DMS153 treated with DMSO at 0.1 percent for 48 hours (cell line): ENCODE measurements around the gene CEP131.

Experiments used
- DNase-seq: peaks from one replicate; lab custom pipeline; 2025; ENCODE audit not compliant: unreplicated experiment; lab: John Stamatoyannopoulos, UW

CEP131 gene

DNA sequence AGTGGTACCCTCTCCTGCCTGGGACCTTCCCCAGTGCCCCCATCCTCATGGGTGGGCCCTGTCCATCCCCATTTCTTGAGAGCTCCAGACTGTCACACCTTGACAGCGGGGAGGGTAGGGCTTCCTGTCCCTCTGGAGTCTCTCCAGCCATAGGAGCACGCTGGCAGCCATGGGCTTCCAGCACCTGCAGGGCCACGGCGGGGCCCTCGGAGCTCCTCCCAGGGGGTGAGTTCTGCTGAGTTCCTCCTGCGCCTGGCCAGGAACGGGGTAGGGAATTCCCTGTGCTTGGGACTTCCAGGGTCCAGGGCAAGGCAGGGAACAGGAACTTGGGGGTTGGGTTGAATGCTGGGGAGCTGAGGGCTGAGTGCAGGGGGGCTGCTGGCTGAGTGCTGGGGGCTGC, 33.7 kb downstream of the CEP131 start:
- DNase-seq, result no peak

DNA sequence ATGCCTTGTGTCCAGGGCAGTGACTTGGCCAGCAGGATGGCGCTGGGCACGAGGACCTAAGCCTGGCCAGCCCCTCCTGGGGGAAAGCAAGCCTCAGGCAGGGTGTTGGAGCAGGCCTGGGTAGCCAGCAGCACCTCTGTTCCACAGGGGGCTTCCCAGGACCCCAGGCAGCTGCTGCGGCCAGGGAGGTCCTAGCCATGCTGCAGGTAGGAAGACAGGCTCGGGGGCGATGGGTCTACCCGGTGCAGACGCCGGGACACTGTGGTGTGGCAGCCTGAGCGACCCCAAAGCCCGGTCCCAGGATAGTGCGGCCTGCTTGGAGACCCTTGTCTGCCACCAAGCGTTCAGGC, 34.3 kb downstream of the CEP131 start:
- no peak for DNase-seq

DNA sequence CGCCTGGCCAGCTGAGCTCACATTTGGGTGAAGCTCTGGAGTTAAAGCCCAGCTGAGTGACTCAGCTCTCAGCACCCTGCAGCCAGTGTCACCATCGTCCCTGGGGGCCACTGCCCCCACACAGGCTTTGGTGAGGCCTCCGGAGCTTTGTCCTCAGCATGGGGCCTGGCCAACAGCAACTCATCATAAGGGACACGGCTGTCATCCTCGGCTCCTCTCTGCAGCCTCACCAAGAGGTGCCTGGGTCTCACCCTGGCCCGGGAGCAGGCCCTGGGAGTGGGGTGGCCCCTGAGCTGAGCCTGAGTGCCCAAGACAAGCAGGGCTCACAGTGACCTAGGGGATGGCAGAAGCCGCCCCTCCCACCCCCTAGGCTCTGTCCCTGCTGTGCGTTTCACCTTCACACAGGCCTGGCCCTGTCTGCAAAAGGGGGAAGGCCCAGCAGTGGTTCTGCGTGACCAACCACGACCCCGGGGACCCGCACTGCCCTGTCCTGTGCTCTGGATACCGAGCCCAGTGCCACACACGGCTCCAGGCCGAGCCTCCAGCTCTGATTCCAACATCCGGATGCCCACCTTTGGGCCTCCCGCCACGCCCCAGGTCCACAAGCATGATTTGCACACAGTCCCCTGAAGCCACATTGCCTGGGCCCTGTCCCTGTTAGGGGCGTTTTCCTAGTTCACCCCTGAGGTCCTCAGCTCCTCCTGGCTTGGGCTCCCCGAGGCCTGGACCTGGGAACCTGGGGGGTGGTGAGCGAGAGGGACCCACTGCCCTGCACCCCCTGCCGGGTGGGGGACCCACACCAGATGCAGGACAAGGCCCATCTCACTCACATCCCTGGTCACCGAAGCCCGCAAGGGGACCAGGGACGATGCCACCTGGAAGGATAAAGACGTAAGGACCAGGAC, 34.9 kb downstream of the CEP131 start:
- no peak for DNase-seq

DNA sequence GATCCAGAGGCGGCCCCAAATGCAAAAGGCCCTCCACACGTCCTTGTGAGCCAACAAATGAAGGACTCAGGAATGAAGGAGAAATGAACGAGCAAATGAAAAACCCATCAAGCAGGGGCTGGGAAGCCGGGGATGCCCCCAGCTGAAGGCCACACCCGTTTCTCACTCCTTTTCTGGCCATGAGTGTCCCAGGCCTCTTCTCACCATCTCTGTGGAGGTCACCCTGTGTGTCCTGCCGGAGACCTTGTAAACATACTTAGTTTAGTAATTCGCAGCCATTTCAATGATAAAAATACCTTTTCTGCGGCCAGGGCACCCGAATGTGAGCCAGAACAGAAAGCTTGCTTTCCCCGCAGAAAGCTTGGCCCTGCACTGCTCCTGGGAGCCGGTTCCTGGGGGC, 35.6 kb downstream of the CEP131 start:
- no peak for DNase-seq

DNA sequence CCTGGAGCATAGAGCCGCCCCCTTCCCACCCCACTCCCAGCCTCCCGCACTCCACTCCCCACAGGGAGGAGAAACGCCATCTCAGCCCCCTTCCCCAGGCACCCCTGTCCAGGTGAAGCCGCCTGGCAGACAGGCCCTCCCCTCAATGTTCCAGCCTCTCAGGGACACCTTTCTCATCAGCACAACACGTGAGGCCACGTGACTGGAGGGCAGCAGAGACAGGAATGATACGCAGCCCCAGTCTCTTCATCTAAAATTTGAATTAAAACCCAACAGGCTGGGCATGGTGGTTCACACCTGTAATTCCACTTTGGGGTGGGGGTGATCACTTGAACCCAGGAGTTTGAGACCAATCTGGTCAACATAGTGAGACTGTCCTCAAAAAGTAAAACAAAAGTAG, 36.6 kb downstream of the CEP131 start:
- DNase-seq, result no peak

DNA sequence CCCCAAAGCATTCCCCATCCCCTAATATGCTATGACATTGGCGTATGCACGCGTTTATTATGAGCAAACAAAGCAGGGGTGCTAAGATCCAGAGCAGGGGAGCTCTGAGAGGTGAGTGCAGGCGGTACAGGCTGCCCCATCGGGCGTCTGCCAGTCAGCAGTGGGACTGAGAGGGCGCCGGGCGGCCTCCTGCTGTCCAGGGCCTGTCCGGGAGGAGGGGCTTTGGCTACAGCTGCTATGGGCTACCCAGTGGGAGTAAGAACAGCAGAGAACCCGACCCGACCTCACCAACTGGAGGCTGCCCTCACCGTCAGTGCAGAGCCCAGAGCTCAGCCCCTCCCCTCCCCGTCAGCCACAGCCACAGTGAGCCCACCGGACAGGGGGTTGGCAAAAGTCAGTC, 38.2 kb downstream of the CEP131 start:
- DNase-seq, result no peak

DNA sequence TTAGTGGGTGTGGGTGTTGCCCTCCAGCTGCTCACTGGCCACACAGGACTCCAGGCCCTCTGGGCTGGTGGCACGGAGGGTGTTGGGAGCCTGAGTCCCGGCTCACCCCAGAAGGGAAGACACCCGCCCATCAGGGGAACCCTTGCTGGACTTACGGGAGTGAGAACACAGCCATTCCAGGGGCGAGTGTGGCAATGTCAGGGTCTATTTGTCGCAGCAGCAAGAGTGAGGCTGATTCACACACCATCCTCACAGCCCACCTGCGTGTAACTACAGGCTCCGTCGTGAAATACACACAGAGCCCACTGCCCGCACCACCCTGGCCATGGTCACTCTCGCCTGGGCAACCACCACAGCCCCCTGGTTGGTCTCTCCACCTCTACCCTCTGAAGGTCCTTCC, 39.0 kb downstream of the CEP131 start:
- DNase-seq, result no peak

DNA sequence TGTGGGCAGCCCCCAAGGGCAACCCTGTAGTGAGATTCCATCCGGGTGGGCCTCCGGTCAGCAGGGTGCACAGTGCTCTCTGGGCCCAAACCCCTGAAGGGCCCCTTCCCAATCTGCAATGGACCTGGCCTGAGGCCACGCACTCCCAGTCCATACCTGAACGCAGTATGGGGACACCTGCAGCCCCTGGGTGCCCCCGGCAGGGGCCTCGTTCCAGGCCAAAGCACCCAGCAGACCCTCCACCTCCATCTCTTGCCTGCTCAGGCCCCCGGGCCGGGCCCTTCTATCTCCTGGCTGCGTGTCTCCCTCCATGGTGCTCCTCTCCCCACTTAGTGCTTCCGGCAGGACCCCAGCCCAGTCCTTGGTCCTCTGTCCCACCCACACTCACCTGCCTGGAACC, 39.4 kb downstream of the CEP131 start:
- no peak for DNase-seq

DNA sequence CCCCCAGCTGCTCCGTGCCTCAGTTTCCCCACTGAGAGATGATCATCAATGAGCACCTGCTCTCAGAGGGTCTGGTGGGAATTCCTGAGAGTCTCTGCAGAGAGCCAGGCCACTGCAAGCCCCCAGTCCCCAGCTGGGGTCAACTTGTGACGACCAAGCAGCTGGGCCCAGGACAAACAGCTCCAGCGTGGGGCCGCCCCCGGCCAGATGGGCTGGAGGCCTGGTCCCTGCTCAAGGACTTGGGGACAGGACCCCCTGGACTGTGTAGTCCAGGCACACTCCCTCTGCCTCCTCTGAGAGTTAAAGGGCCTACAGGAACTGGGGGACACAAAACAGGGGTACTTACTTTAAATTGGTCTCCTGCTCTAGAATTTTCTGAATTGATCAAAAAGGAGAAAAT, 40.2 kb downstream of the CEP131 start:
- no peak for DNase-seq

DNA sequence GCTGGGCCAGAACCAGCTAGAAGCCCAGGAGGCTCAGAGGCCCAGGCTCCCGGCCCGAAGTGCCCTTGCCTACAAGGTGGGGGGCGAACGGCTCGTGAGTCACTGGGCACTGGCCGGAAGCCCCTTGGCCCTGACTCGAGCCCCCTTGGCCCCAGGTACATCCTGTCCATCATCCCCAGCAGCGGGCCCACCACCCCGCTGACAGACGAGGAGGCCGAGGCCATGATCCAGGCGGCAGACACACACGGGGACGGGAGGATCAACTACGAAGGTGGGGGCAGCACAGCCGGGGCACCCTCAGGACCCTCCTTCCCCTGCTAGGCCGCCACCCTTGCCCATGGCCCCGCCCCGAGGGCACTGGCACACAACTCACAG, 41.0 kb downstream of the CEP131 start:
- no peak for DNase-seq

DNA sequence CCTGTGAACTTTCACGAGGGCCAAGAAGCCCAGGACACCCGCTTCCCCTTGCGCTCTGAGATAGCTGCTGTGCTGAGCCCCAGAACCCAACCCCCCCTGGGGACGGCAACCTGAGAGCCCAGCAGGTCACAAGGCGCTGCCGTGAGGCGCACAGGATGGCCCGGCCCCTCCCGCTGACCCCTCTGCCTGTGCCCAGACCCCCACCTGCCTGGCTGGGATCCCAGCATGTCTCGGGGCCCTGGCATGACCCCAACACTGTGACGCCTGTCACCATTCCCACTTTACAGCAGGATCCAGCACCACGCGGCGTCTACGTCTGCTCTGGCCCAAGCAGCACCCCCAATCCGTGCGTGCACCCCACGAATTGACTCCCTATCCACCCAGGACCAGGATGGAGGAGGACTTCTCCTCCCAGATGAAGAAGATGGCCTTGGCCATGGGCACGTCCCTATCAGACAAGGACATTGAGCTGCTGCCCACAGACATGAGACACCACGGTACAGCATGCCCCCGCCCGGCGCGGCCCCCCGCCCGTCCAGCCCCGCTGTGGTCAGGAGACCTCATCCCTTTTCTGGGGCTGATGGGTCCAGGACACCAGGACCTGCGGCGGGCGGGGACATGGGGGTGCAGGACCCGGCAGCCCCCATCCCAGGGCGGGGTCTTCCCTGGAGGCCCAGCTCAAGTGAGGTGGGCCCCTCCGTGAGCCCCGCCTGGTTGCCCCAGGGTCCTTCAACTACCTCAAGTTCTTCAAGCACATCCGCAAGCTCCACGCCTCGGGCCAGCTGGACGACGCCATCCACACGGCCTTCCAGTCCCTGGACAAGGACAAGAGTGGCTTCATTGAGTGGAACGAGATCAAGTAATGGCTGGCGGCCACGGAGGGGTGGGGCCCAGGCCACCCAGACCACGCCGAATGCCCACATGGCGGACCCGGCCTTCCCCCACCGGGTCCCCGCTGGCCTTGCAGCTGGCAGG, 41.6 kb downstream of the CEP131 start:
- no peak for DNase-seq

DNA sequence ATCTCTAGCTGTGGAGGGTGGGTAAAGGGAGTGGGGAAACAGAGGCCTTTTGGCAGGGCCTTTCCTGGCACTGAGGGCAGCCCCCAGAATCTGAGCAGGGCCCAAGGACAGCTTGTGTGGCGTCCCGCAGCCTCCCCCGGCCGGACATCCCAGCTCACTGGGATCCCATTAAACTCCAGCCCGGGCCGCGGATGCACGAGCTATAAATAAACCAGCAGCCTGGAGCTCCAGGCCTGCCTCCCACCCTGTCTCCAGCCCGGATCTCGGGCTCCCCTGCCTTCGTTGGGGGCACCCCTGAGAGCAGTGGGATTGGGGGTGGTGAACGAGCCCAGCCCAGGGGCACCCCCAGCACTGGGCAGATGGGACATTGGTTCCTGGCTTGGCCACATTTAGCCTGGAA, 42.9 kb downstream of the CEP131 start:
- DNase-seq, result no peak

DNA sequence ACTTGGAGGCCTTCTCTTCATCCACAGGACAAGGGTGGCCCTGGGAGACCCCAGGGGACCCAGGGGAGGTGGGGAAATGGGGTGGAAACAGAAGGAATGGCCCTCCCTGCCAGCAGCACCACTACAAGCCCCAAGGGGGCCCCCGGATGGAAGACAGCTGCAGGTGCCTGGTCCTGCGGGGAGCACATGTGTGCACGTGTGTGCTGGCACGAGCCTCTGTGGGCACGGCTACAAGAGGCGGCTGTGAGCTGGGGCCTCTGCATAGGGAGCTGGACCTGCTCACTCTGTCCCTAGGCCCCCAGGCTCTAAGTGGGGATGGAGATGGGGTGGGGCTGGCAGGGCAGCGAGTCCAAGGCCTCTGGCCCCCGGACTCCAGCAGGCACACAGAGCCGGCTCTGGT, 43.5 kb downstream of the CEP131 start:
- DNase-seq, result no peak

DNA sequence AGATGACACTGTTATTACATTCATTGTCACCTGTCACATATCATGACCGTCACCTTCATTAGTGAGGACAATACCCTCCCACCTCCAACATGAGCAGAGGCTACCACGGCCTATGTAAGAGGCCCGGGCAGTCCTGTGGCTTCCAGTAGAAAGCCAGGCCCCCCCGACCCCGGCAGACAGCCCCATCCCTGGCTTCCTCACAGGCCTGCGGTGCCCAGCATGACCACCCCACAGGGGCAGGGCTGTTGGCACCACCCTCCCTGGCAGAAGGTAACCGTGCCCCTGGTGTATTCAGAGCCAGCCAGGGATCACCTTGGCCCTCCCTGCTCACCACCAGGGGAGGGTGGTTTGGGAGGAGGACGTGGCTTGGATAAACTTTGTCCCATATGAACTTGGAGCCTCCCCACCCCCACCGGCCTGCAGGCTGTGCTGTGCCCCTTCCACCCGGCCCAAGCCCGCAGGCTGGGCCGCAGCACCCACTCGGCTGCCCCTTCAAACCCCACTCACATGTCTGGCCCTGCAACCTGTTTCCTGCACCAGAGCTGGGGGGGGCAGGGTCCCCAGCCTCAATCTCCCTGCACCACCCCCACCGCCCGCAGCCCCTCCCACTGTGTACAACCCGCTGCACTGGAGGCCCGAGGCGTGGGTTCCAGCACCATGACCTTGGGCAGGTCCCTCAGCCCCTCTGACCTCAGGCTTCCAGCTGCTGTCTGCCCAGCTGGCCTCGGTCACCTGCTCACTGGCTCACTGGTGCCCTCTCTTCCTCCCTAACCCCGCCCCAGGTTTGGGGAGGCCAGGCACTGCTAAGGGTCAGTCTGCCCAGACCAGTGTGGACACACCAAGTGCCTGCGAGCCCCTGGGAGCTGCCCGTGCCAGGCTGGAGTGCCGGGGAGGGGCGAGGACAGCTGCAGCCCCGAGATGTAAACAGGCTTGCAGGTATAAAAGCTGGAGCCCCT, 44.4 kb downstream of the CEP131 start:
- no peak for DNase-seq

DNA sequence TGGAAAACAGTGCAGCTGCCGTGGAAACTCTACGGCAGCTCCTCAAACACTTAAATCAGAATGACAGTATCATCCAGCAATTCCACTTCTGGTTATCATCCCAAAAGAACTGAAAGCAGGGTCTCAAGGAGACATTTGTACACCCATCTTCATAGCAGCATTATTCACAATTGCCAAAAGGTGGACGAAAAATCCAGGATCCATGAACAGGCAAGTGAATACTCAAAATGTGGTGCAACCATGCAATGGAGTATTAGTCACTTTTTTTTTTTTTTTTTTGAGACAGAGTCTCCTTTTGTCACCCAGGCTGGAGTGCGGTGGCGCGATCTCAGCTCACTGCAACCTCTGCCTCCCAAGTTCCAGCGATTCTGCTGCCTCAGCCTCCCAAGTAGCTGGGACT, 46.1 kb downstream of the CEP131 start:
- DNase-seq, result no peak

DNA sequence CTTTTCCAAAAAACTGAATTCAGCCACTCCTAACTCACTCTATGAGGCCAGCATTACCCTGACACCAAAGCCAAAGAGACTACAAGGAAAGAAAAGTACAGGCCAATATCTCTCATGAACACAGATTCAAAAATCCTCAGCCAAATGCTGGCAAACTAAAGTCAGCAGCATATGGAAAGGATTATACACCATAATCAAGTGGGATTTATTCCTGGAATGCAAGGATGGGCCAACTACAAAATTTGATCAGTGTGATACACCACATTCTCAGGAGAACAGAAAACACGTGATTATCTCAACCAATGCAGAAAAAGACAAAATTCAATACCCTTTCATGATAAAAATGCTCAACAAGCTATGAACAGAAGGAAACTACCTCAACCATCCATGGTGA, 49.0 kb downstream of the CEP131 start:
- no peak for DNase-seq

DNA sequence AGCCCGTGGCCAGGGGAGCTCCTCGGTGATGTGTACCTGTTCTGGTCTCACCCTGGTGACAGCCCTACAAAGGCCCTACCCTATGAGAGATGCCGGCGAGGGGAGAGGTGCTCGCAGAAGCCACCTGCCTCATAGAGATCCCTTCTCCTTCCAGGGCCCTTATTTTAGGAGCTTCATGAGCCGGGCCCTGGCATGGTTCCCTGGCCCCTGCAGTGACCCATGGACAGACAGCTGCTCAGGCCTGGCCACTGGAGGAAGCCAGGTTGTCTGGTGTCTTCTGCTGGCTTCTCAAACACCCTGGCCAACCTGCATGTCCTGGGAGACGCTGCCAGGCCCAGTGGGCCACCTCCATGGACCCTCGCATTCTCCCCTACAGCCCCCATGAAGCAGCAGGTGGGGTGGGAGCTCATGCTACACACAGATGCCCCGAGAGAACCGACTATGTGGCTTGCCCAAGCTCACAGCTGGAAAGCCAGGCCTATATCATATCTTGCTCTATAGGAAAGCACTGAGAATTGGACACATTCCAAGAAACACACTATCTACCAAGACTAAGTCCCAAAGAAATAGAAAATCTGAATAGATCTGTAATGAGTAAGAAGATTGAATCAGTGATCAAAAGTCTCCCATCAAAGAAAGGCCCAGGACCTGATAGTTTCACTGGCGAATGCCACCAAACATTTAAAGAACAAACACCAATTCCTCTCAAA, 49.6 kb downstream of the CEP131 start:
- DNase-seq, result no peak

DNA sequence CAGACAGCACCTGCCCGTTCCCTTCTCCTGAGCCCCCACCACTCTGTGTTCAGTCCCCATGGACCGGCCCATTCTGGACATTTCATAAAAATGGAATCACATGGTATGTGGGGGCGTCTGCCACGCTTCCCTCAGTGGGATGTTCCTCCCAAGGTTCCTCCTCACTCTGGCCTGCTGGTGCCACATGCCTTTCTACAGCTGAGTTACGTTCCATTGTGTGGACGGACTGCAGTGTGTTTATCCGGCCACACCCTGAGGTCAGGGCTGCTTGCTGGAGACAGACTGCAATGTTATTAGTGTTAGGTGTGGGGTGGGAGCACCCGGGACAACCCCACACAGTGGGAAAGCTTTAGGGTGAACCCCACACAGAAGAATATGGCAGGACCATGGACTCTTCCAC, 50.8 kb downstream of the CEP131 start:
- DNase-seq, result no peak

DNA sequence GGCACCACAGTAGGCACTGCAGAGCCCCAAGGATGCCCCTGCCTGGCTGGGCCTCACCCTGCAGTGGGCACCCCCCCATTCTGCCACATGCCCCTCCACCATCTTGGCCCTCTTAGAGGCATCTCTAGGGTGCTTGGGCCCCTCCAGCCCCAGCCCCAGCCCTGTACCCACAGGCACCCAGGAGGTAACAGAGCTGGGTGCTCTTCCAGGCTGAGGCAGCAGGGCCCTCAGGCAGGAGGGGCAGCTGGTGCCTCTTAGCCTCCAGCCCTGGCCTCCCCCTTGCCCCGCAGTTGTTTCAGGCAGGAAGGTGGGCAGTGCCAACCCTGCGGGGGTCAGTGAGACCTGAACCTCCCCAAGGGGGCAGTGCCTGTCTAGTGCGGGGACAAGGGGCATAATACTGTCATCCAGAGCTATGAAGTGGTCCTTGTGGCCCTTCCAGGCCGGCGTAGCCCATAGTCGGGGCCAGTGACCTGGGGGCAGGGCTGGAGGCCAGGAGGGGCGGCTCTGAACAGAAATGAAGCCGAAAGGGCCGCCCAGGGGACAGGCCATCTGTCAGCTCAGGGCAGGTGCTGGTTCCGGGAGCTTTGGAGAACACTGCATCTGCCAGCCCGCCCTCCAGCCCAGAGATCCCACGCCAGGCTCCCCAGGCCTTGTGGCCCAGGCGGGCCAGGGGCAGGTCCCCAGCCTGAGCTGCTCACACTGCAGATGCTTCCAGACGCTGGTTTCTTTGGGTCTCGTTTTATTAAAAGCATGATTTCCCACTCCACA, 51.9 kb downstream of the CEP131 start:
- no peak for DNase-seq

DNA sequence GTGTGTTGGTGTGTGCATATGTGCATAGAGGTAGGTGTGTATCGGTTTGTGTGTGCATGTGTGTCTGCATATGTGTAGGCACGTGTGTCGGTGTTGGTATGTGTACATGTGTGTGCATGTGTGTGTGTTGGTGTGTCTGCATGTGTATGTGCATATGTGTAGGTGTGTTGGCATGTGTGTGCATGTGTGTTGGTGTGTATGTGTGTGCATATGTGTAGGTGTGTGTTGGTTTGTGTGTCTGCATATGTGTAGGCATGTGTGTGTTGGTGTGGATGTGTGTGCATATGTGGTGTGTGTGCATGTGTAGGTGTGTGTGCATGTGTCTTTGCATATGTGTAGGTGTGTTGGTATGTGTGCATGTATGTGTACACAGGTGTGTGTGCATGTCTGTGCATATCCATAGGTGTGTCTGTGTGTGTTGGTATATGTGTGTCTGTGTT, 52.9 kb downstream of the CEP131 start:
- DNase-seq, result no peak
